ENCODE results near the gene ITGB5.
A peak's percentile ranks its signal among the peaks of the same experiment; 100 is the strongest.
"Not testable (repeated sequence)": the region's sequence is repeated elsewhere in the genome, so short reads cannot be mapped to it uniquely, and the experiment has no call there.

ITGB5 gene

DNA sequence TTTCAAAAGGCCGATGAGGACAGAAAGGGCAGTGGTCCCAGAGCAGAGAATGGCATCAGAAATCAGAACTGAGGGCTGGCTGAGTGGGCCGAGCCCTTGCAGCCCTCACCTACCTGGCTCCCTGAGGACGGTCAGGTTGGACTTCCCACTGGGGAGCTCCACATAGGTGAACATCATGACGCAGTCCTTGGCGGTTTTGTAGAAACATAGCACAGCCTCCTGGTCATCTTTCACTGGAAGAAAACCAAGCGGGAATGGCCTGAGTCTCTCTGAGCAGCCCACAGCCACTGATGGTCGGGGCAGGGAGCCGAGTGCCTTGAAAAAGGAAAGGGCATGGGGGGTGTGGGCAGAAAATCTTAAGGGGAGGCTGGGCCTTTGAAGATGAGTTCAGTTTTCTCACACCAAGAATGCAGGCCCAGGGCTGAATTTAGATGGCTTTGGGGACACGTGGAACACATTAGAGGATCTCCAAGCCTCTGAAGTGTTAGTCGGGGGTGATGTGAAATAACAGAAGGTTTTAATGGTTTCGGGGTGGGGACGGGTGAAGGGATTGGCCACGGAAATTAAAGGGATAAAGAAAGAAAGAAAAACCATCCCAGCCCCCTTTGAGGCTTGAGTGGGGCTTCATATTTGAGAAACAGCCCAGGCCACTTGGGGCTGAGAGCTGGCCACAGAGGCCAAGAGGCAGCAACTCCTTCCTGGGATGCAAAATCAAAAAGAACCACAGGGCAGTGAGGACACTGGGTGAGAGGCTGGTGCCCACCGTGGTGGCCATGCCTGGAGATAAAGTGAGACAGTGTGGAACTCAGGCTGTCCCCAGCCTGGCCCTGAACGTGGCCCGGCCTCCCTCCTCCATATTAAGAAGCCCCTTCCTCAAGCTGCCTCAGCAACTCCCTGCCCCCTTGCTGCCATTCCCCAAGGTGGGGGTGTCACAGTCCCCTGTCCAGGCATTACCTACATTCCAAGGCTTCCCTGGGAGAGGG is 120.8 kb downstream of the ITGB5 start:
- no peak for DNase-seq

DNA sequence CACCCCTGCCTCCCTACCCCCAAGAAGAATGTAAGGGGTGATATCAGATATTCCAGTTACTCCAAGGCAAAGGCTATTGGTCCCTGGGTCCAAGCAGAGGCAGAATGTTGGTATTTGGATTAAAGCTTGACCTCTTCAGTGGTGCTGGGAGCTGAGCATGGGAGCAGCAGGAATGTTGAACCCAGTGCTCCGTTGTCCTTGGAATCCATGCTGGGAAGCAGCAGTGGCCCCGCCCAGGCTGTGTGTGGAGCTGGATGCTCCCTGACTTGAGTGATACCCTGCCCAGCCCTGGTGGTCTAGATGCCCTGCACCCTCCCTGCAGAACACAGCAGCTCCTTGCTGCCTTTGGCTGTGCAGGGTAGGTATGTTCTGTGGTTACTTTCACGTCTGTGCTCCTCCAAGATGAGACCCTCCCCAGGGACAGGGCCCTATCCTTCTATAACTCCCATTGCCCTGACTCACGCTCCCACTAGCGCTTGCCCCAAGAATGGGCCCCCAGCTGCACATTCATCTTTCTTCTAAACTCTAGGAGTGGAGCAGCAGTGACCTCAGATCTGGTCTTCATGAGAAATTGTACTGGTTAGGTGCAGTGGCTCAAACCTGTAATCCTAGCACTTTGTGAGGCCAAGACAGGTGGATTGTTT is 121.8 kb downstream of the ITGB5 start:
- no peak for DNase-seq

DNA sequence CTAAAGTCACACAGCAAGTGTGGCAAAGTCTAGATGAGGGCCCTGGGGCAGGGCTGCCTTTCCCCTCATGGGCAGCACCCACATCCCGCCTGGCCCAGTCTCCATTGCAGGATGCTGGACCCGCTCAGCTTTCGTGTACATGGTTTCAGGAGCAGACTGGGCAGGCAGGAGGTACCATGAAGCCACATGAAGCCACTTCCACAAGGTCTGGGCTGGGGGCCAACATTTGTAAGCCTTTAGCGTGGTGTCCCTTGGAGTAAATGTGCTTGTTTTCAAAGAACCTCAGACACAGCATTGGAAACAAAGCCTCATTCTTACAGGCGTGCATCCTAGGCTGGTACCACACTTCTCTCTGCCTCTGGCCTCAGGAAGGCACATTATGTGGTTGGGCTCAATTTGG is 122.4 kb downstream of the ITGB5 start:
- DNase-seq = no peak

GRCh38 chr3:124763644-124764358 is 123.4 kb downstream of the ITGB5 start:
- DNase-seq = no peak

- no peak for DNase-seq
These were observed 124.0 kb downstream of the ITGB5 start for GRCh38 chr3:124763206-124763605.

DNA sequence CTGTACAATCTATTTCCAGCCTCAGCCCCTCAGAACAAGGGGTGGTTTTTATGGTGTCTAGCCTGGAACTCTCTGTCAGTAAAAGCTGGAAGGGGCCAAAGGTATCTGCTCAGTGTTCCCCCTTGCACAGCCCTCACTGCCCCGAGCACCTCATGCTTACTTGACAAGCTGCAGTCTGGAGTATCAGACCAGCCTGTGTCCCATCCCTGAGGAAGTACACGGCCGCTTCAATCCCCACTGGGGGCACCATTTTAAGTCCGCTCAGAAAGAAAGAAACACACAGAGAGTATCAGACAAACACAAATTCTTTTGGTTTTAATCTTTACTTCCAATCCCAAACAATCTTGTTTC is 124.5 kb downstream of the ITGB5 start:
- no peak for DNase-seq

DNA sequence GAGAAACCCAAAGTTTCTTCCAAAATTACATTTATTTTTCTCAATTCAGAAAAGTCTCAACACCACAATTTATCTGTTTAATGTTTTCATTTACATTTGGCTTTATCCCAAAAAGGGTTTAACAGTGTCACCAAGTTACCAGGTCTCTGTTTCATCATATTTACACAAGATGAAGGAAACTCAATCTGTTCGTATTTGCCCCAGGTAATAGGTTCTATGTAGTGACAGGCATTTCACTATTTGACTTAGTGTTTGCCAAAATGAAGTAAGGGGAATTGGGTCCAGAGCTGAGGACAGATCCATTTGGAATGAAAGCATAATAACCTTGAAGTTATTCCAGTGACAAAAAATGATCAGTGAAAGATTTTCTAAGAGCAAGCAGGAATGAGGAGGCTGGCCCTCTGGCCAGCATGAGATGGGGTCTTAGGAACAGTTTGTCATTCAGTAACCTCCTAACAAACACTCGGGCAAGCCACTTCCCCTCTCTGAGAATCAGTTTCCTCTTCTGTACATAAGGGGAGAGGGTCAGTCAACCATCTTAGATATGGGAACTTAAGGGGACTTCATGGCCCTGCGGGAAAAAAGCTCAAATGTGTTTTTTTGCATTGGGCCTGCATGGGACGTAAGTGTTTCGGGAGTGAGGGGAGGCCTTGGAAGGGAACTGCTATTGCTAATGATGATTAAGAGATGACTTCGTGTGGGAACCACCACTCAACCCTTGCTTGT is 125.1 kb downstream of the ITGB5 start:
- DNase-seq = no peak

- peak; percentile 89 for DNase-seq
These were observed 125.8 kb downstream of the ITGB5 start for GRCh38 chr3:124761250-124761796.

- peak; percentile 31 for DNase-seq
These were observed 126.6 kb downstream of the ITGB5 start for GRCh38 chr3:124760601-124761000.

DNA sequence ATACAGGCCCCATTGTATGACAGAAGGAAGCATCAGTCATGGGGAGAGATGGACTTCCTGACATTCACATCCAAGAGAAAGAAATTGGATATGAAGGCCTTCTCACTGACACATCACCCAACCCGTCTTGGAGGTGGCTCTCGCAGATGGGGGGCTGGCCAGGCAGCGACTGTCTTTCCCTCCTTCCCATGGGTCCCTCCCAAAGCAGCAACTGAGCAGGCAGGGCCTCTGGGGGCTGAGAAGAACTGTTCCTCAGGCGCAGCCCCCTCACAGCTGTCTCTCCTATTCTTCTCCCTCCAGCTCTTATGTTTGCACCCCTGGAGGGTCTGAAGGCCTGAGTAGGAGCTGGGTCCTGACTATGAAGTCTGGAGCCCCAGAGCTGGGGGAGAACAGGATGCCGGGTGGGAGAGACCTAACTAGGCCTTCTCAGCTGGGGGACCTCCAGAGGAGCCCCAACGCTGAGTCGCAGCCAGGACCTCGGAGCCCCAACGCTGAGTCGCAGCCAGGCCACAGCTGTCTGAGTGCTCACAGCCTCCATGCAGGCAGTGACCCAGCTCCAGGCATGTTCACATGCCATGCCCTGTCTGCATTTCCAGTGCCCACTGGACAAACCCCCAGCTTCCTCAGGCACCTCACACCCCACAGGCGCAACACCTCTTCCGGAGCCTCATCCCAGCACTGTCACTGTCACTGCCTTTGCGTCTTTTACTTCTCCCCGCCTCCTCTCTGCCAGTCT is 127.3 kb downstream of the ITGB5 start:
- DNase-seq = no peak

DNA sequence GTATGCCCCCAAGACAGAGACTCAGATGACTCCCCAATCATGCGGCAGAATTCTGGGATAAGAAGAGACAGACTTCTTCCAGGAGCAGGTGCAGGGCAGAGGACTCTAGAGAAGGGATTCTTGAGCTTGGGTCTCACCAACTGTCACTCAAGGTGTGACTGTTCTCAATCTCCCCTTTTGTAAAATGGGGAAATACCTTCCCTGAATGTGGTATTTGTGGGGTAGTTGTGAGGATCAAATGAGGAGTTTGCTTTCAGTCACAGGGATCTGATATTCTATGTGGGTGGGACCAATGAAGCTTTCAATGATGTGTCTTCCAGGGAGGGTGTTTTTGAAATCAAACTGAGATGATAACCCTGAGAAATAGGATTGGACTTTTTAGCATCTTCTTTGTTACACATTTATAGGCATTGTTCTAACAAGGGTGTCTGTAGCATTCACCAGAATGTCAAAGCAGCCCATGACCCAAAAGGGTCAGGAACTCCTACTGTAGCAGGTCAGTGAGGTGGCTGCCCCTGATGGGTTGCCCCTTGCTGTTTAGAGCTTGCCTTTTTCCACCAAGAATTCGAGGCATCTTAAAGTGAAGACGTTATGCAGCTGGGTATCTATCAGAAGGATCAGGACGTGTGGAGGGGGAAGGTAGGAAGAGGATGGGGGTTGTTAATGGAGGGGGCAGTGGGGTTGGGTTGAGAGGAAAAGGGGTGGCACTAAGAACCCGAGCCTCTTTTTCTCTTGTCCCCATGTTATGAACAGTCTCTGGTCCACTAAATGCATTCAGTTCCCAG is 128.1 kb downstream of the ITGB5 start:
- no peak for DNase-seq

DNA sequence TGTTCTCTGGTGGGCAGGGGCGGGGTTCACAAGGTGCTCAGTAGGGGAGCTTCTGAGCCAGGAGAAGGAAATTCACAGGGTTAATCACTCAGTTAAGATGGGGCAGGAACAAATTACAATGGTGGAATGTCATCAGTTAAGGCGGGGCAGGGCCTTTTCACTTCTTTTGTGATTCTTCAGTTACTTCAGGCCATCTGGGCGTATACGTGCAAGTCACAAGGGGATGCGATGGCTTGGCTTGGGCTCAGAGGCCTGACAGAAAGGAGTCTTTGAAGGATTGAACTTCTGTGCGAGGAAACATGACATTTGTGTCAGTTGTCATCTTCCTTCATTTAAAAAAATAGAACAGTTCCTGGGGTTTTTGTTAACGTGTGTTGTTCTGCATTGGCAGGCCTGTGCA is 129.2 kb downstream of the ITGB5 start:
- DNase-seq = not testable (repeated sequence)

- DNase-seq = no peak
These were observed 135.1 kb downstream of the ITGB5 start for GRCh38 chr3:124752051-124752450.

GRCh38 chr3:124751501-124751900 is 135.7 kb downstream of the ITGB5 start:
- DNase-seq = no peak

DNA sequence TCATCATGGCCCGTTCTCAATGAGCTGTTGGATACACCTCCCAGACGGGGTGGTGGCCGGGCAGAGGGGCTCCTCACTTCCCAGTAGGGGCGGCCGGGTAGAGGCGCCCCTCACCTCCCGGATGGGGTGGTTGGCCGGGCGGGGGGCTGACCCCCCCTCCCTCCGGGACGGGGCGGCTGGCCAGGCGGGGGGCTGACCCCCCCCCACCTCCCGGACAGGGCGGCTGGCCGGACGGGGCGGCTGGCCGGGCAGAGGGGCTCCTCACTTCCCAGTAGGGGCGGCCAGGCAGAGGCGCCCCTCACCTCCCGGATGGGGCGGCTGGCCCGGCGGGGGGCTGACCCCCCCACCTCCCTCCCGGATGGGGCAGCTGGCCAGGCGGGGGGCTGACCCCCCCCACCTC is 137.3 kb downstream of the ITGB5 start:
- DNase-seq = not testable (repeated sequence)

DNA sequence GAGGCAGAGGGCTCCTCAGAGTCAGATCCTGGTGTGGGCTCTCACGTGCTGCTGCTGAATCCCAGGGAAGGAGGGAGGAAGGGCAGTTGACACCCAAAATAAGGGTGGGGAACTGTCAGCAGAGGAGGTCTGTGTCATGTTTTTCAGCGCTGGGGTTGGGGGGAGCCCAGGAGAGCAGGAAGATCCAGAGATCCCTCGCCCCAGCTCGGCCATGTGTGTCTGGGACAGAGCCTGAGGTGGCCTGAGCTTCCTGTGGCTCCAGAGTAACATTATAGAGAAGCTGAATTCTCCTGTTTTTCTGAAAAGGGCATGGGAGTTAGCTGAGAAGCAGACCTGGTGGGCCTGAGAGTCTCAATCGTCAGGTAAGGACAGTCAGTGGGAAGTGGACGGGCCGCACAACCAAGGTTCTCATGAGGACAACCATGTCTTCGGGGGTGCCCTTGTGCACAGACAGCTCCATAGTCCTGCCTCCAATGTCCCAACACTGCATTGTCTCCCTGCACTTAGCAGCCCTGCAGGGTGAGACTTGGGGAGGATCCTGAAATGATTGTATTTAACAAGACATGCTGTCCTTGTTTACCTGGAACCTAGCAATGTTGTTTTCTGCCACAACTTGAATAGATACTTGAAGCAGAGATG is 138.5 kb downstream of the ITGB5 start:
- peak; percentile 37 for DNase-seq

DNA sequence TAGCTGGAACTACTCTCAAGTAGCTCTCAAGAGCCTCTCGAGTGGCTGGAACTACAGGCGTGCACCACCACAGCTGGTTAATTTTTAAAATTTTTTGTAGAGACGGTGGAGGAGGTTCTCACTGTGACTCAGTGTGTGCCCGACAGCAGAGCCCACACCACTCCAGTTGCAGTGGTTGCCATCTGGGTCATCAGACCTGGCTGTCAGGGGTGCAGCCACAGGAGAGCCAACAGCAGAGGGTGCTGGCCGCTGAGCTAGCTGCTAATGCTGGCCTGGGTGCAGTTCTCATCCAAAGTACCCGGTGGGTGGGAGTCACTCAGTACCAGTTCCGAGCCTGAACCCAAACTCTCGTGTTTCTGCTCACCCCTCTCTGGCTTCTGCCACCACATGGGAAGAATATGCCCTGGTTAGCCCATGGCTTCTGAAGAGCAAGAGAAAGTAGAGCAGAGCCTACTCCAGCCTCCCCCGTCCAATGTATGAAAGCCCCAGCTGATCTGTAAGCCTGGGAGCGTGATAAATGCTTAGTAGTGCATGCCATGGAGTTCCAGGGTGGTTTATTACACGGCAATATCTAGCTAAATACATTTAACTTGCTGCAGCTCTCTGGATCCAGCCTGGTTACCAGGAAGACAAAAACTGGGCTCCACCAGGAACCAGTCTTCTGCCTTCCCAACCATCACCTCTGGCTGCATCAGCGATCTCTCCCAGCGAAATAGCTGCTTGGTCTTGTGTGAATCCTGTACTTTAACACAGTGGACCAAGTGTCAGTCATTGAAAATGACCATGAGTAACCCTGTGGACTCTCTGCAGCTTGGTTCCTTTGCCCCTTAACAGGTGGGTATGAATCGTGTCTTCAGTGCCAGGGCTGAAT is 139.8 kb downstream of the ITGB5 start:
- DNase-seq = no peak

DNA sequence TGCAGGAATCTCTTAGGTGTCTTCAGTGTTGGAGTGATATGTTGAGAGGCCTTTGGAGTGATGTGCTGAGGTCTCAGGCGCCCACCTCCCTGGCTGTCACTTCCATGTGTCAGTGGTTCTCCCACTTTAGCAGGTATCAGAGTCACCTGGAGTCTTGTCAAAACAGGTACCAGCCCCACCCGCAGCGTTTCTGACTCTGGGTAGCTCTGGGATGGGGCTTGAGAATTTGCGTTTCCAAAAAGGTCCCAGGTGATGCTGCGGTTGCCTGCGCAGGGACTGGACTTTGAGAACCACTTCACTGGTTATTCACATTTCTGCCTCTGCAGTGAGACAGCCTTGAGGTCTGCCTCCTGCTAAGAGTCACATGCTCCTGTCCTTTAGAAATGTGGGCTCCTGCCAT is 141.4 kb downstream of the ITGB5 start:
- DNase-seq = no peak

DNA sequence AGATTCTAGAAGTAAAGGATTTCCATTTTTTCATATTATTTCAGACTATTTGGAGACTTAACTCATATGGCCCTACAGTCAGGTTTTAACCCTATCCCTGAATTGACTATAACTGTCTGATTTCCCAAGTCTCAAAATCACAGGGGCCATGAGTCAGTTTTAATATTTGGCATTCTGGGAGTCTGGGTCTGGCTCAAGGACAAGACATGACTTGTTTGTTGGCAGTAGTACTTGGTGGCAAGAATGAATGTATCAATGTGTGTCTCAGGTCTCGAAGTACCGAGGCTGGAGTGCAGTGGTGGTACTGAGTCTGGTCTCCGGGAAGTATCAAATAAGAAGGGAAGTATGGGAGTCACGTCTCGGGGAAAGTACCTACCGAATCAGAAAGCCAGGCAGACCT is 146.1 kb downstream of the ITGB5 start:
- DNase-seq = no peak

GRCh38 chr3:124731760-124732159 is 155.4 kb downstream of the ITGB5 start:
- DNase-seq = no peak

Measured in NCI-H82 (cell line).